Measurements from ENCODE around the gene SPNS2. TPM values are rescaled to one million over a fixed set of nuclear protein-coding genes. Genes with fewer than 3 reads are reported as not detected.
A peak's percentile ranks its signal among the peaks of the same experiment; 100 is the strongest.

Gene SPNS2
- total and polyA plus RNA-seq, 2 experiments from 2014 or later: 1.0 to 1.6 TPM

- Histone ChIP-seq H3K4me1 (ENCODE audit: low read depth) (peaks cover 13% of the 10 kb centered on the region), H3K9me3 (ENCODE audit: low read depth) (no peaks in the 10 kb centered on the region), H3K27ac (no peak overlapping the region), H3K27me3 (no peaks in the 10 kb centered on the region), H3K4me3 (no peak overlapping the region), H3K36me3 (peaks cover 6% of the 10 kb centered on the region)
- no peak for TF ChIP-seq CTCF (IDR thresholded peaks at IDR 0.05; ENCODE audit: low read depth, low read length)
- DNase-seq (ENCODE audit: low read depth in 1 of 2, low spot score in 1 of 2): no peak
These were observed 35.1 kb downstream of the SPNS2 start for GRCh38 chr17:4533523-4534504.

- Histone ChIP-seq H3K27ac (no peak overlapping the region), H3K36me3 (peaks cover 9% of the 10 kb centered on the region), H3K27me3 (no peaks in the 10 kb centered on the region), H3K9me3 (ENCODE audit: low read depth) (no peaks in the 10 kb centered on the region), H3K4me1 (ENCODE audit: low read depth) (peaks cover 13% of the 10 kb centered on the region), H3K4me3 (no peak overlapping the region)
- no peak for DNase-seq (ENCODE audit: low read depth in 1 of 2, low spot score in 1 of 2)
- TF ChIP-seq CTCF (IDR thresholded peaks at IDR 0.05; ENCODE audit: low read depth, low read length): no peak
These were observed 35.8 kb downstream of the SPNS2 start for GRCh38 chr17:4534515-4534914.

- Histone ChIP-seq H3K4me1 (ENCODE audit: low read depth) (peaks cover 13% of the 10 kb centered on the region), H3K27me3 (no peaks in the 10 kb centered on the region), H3K36me3 (peaks cover 9% of the 10 kb centered on the region), H3K27ac (no peak overlapping the region), H3K4me3 (no peak overlapping the region), H3K9me3 (ENCODE audit: low read depth) (no peaks in the 10 kb centered on the region)
- TF ChIP-seq CTCF (IDR thresholded peaks at IDR 0.05; ENCODE audit: low read depth, low read length): no peak
- DNase-seq (ENCODE audit: low read depth in 1 of 2, low spot score in 1 of 2): no peak
These were observed 36.4 kb downstream of the SPNS2 start for GRCh38 chr17:4534928-4535666.

GRCh38 chr17:4535667-4536258 is 37.1 kb downstream of the SPNS2 start:
- no peaks in the 10 kb centered on the region for H3K9me3 ChIP-seq (ENCODE audit: low read depth)
- TF ChIP-seq CTCF (IDR thresholded peaks at IDR 0.05; ENCODE audit: low read depth, low read length): no peak
- H3K4me3 ChIP-seq: no peak overlapping the region
- no peaks in the 10 kb centered on the region for H3K27me3 ChIP-seq
- peaks cover 9% of the 10 kb centered on the region for H3K36me3 ChIP-seq
- H3K4me1 ChIP-seq (ENCODE audit: low read depth): peaks cover 13% of the 10 kb centered on the region
- H3K27ac ChIP-seq: no peak overlapping the region
- DNase-seq (ENCODE audit: low read depth in 1 of 2, low spot score in 1 of 2): no peak

GRCh38 chr17:4536259-4536741 is 37.6 kb downstream of the SPNS2 start:
- Histone ChIP-seq H3K27me3 (no peaks in the 10 kb centered on the region), H3K4me3 (no peak overlapping the region), H3K4me1 (ENCODE audit: low read depth) (peaks cover 13% of the 10 kb centered on the region), H3K27ac (no peak overlapping the region), H3K36me3 (peaks cover 10% of the 10 kb centered on the region), H3K9me3 (ENCODE audit: low read depth) (no peaks in the 10 kb centered on the region)
- TF ChIP-seq CTCF (IDR thresholded peaks at IDR 0.05; ENCODE audit: low read depth, low read length): no peak
- DNase-seq (ENCODE audit: low read depth in 1 of 2, low spot score in 1 of 2): peak; percentile 40 to 49
